Thyroid gland (tissue), 4 donors: ENCODE measurements around the gene PSMG4. TPM values are rescaled to one million over a fixed set of nuclear protein-coding genes. Genes with fewer than 3 reads are reported as not detected.

ENCODE experiments used
- DNase-seq, 2 donors: peaks; one replicate each; pipeline ENCODE4 v3.0.0-alpha.2; 2019
- H3K27ac ChIP-seq, 3 donors: fragments of 200-600 bp; sonication (generic); 1 replicate in 2 of 3; 2 replicates in 1 of 3; pipeline ENCODE4 v1.5.1; 2016 to 2019; ENCODE audit warnings: mild to moderate bottlenecking in 1 of 3, moderate library complexity in 1 of 3
- H3K27me3 ChIP-seq: fragments of 200-600 bp; sonication (generic); one replicate; pipeline ENCODE4 v1.5.1; 2019
- H3K36me3 ChIP-seq, 2 donors: fragments of 200-600 bp; sonication (generic); one replicate each; pipeline ENCODE4 v1.5.1; 2016 to 2019
- H3K4me1 ChIP-seq, 2 donors: fragments of 200-600 bp; sonication (generic); one replicate each; pipeline ENCODE4 v1.5.1; 2017 to 2019
- H3K4me3 ChIP-seq, 3 donors: fragments of 200-600 bp; sonication (generic); replicated peaks in 1 of 3; 1 replicate in 2 of 3; 2 replicates in 1 of 3; pipeline ENCODE4 v1.5.1; 2016; ENCODE audit warnings: mild to moderate bottlenecking in 1 of 3
- H3K9me3 ChIP-seq: fragments of 200-600 bp; sonication (generic); one replicate; pipeline ENCODE4 v1.5.1; 2017
- POLR2A ChIP-seq, 2 donors: fragments of 450-650 bp; IDR thresholded peaks; one replicate each; pipeline ENCODE4 v1.6.1; 2017; ENCODE audit warnings: antibody characterized with exemption in 2 of 2, mild to moderate bottlenecking in 2 of 2, moderate library complexity in 1 of 2
- WGBS, 2 donors: methylation state at CpG; one replicate each; pipeline ENCODE4 v1.1.5; 2017; 5-methylcytosine and 5-hydroxymethylcytosine counted together
- intact Hi-C: fragments of 100-400 bp; cut with DNase I; formaldehyde crosslinking; loops from one replicate; pipeline ENCODE4 v1.15.1; 2023
- total RNA-seq, 4 donors: library from RNA; depleted of rRNA; stranded (reverse); fragments of >200 nt; gene quantifications; one replicate each; pipeline ENCODE4 v1.2.3, GENCODE V29; 2016
- TF ChIP-seq, protein P1 (sequence below), 6 experiments: fragments of 200-600 bp in 3 of 6; fragments of 450-650 bp in 3 of 6; sonication (generic) in 3 of 6; IDR thresholded peaks; one replicate each; pipeline ENCODE4 v1.5.1; 2016 to 2019; ENCODE audit warnings: antibody characterized with exemption in 6 of 6, mild to moderate bottlenecking in 2 of 6, inconsistent platforms in 1 of 6, moderate library complexity in 1 of 6

PSMG4 gene
- total RNA-seq, 4 donors from 2014 or later: 19.6 to 41.8 (median 34.4) TPM

DNA sequence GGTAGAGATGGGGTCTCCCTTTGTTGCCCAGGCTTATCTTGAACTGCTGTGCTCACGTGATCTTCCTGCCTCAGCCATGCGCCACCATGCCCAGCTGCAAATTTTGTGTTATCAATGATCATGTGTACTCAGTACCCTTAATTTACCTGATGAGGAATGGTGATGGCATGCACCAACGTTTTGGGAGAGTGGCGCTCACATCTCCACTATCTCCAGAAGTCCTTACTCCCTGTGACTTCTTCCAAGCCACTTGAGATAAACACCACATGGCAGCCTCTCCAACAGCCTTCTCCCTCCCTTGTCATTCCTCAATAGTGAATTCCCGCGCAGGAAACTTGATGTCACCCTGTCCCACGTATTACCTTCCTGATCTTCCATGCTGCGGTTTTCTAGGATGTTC, 58.1 kb downstream of the PSMG4 start:
- TF ChIP-seq POLR2A (IDR thresholded peaks at IDR 0.05): no peak
- TF ChIP-seq, protein P1, sequence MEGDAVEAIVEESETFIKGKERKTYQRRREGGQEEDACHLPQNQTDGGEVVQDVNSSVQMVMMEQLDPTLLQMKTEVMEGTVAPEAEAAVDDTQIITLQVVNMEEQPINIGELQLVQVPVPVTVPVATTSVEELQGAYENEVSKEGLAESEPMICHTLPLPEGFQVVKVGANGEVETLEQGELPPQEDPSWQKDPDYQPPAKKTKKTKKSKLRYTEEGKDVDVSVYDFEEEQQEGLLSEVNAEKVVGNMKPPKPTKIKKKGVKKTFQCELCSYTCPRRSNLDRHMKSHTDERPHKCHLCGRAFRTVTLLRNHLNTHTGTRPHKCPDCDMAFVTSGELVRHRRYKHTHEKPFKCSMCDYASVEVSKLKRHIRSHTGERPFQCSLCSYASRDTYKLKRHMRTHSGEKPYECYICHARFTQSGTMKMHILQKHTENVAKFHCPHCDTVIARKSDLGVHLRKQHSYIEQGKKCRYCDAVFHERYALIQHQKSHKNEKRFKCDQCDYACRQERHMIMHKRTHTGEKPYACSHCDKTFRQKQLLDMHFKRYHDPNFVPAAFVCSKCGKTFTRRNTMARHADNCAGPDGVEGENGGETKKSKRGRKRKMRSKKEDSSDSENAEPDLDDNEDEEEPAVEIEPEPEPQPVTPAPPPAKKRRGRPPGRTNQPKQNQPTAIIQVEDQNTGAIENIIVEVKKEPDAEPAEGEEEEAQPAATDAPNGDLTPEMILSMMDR (IDR thresholded peaks at IDR 0.05): no peak
- Histone ChIP-seq H3K9me3 (no peaks in the 10 kb centered on the region), H3K36me3 (no peaks in the 10 kb centered on the region), H3K4me1 (peaks cover 0 to 5% of the 10 kb centered on the region in 2 donors), H3K27ac (no peak overlapping the region), H3K27me3 (no peaks in the 10 kb centered on the region), H3K4me3 (no peak overlapping the region)
- intact Hi-C loops: no loop called here
- 86 to 87% methylated on average over 8 of the region's 8 CpGs for WGBS, 2 donors
- DNase-seq: no peak

Other genes starting within 250 kb of the PSMG4 start
- 10 to 100 TPM; 26.2 to 33.5 (median 29.0) TPM for gene RIPK1, start 190.5 kb upstream of the PSMG4 start, total RNA-seq
- 10 to 100 TPM in 2 of 4 donors, 1 to 10 TPM in 2; 8.6 to 17.5 (median 11.9) TPM for gene BPHL, start 140.2 kb upstream of the PSMG4 start, total RNA-seq
- gene TUBB2A, start 101.4 kb upstream of the PSMG4 start, total RNA-seq: 10 to 100 TPM; 16.3 to 72.5 (median 34.5) TPM
- 1 to 10 TPM in 3 of 4 donors, not detected in 1; 1.1 to 6.1 (median 3.5) TPM for gene TUBB2B, start 31.3 kb upstream of the PSMG4 start, total RNA-seq
- 10 to 100 TPM; 16.6 to 21.8 (median 17.6) TPM for gene SLC22A23, start 198.1 kb downstream of the PSMG4 start, total RNA-seq